Ovary (tissue), 10 donors: Measurements from ENCODE around the gene MCU. TPM values are rescaled to one million over a fixed set of nuclear protein-coding genes. Genes with fewer than 3 reads are reported as not detected.
"Not testable (repeated sequence)": the region's sequence is repeated elsewhere in the genome, so short reads cannot be mapped to it uniquely, and the experiment has no call there.

Experiments used
- DNase-seq, 5 donors: peaks; one replicate each; pipeline ENCODE4 v3.0.0-alpha.2; 2019 to 2020
- H3K27ac ChIP-seq, 2 donors: fragments of 200-600 bp; one replicate each; pipeline versions ENCODE4 v1.5.1 to v1.8.0; 2019 to 2022
- H3K27me3 ChIP-seq: fragments of 200-600 bp; one replicate; pipeline ENCODE4 v1.8.0; 2022
- H3K36me3 ChIP-seq: fragments of 200-600 bp; sonication (generic); one replicate; pipeline ENCODE4 v1.5.1; 2019
- H3K4me1 ChIP-seq: one replicate; pipeline ENCODE4 v1.8.1; 2013; ENCODE audit warnings: mild to moderate bottlenecking, moderate library complexity; ENCODE audit not compliant: insufficient read depth
- H3K4me3 ChIP-seq: fragments of 200-600 bp; sonication (generic); one replicate; pipeline ENCODE4 v1.5.1; 2017
- H3K9me3 ChIP-seq, 2 donors: fragments of 200-600 bp in 1 of 2; sonication (generic) in 1 of 2; one replicate each; pipeline versions ENCODE4 v1.5.1 to v1.8.1; 2013 to 2019; ENCODE audit warnings: mild to moderate bottlenecking in 1 of 2, moderate library complexity in 1 of 2
- EP300 ChIP-seq: sonication (generic); formaldehyde crosslinking; IDR thresholded peaks from one replicate; pipeline ENCODE4 v1.6.1; 2017; ENCODE audit warnings: antibody characterized with exemption
- POLR2A ChIP-seq: fragments of 450-650 bp; IDR thresholded peaks from one replicate; pipeline ENCODE4 v1.6.1; 2017; ENCODE audit warnings: antibody characterized with exemption, mild to moderate bottlenecking, moderate library complexity
- WGBS, 3 donors: extraction: QIAGEN DNeasy Blood & Tissue Kit in 1 of 3; methylation state at CpG; one replicate each; pipeline versions ENCODE4 v1.1.5 to v1.1.7; 2013 to 2017; 5-methylcytosine and 5-hydroxymethylcytosine counted together
- intact Hi-C, 4 donors: fragments of 100-400 bp; cut with DNase I; formaldehyde crosslinking; loops; one replicate each; pipeline versions ENCODE4 v1.11.0 to v1.15.1; 2022 to 2023
- long read RNA-seq, 3 donors: library from polyadenylated mRNA in 2 of 3; unstranded in 2 of 3; transcript quantifications; one replicate each; pipeline ENCODE4 v2.0.0 and lab custom pipeline, GENCODE V29; 2021 to 2026
- polyA plus RNA-seq, 2 donors: library from polyadenylated mRNA; stranded (reverse); fragments of 200-250 nt in 1 of 2; fragments of 350-450 nt in 1 of 2; fragmentation: Illumina TruSeq in 1 of 2; extraction: RNeasy Lipid Tissue Mini Kit (QIAGEN cat#74804) in 1 of 2; gene quantifications; one replicate each; pipeline ENCODE4 v1.2.3, GENCODE V29; 2013 to 2014
- total RNA-seq, 7 donors: library from RNA; depleted of rRNA in 2 of 7; stranded (reverse); fragments of >200 nt in 2 of 7; fragmentation: NEBNext Ultra II Directional in 3 of 7; extraction: Animal tissue kit (Norgen Biotek cat#: 25700) in 3 of 7; gene quantifications; one replicate each; pipeline versions ENCODE4 v1.1.0 to v1.2.4, GENCODE V29; 2016 to 2023
- TF ChIP-seq, protein P1 (sequence below), 3 donors: fragments of 450-650 bp in 2 of 3; fragments of 200-600 bp in 1 of 3; IDR thresholded peaks; one replicate each; pipeline versions ENCODE4 v1.5.1 to v1.8.0; 2016 to 2022; ENCODE audit warnings: antibody characterized with exemption in 3 of 3, mild to moderate bottlenecking in 1 of 3
- donor health status: DM: no; HTN: no; CAD: no; lungs with moderate emphysema.
- donor health status: DM: no; HTN: no; CAD: no.
- donor health status: Bipolar disorder and iron deficiency.
- donor health status: DM: yes; HTN: yes; CAD: no.
- donor health status: DM: no; HTN: no; CAD: no.
- donor health status: DM: yes; HTN: yes; CAD: no.

The MCU gene
- total RNA-seq (10 to 100 TPM; 10.9 to 17.8 (median 12.8) TPM), polyA plus RNA-seq (10 to 100 TPM; 10.3 to 27.1 TPM)
- long read RNA-seq, donor 1, transcript MCU-202 (8 exons, 2,949 nt), result major isoform, 12 of 21 reads
- long read RNA-seq, donor 1, partial matches to known transcripts, result 4 of 21 reads
- long read RNA-seq, donor 1, other reads (novel, unspliced or antisense), result 5 of 21 reads
- long read RNA-seq, donor 2, transcript MCU-202 (8 exons, 2,949 nt), result major isoform, 10 of 17 reads
- long read RNA-seq, donor 2, partial matches to known transcripts, result 7 of 17 reads
- long read RNA-seq, donor 2, other reads (novel, unspliced or antisense), result 0 of 17 reads
- long read RNA-seq, donor 3, transcript MCU-202 (8 exons, 2,949 nt), result major isoform, 13 of 21 reads
- long read RNA-seq, donor 3, partial matches to known transcripts, result 3 of 21 reads
- long read RNA-seq, donor 3, other reads (novel, unspliced or antisense), result 4 of 21 reads

DNA sequence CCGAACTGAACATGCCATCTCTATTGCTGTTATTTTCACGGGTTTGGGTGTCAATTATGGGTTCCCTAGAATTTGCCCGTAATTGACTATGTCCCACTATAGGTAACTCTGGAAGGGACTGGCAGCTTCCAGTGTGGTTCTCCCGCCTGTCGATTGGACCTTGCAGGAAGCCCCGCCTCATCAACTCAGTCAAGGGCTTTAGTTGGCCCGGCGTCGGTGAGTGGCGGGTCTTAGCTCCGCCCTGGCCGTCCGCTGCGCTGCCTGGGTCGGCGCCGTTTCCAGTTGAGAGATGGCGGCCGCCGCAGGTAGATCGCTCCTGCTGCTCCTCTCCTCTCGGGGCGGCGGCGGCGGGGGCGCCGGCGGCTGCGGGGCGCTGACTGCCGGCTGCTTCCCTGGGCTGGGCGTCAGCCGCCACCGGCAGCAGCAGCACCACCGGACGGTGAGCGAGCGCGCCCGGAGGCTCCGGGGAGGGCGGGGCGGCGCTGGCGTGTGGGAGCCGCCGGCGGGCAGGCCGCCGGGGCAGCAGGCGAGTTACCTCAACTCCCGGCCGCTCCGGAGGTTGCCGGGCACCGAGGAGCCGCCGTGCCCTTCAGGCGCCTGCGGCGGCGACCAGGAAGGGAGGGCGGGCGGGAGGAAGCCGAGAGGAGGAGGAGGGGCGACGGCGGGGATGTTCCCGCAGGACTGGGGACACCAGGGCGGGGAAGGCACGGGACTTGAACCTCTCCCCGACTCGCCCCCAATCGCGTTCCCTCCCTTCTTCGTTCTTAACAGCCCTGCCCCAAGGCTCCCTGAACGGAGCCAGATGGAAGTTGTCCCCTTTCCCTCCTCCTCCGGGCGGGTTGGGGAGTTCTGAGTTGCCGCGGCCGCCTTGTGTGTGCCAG, at the start of gene MCU:
Gene MCU, plus strand, starts transcription at position 281 of the 881 bp plus-strand sequence. Its CDS starts 9 bp downstream, at position 290.
- DNase-seq, result peak; percentile 94 to 97 (median 95)
- H3K27me3 ChIP-seq, result no peaks in the 10 kb centered on the region
- intact Hi-C loops, result loop anchor here in 3 of 4 donors (5.0 to 10.0 kb wide), 3 partner anchors 65 to 143 kb away; partner anchors contain the start of gene MICU1 (in 1 of the 3)
- 0 to 2% (median 0%) methylated on average over 46 to 82 of the region's 83 CpGs for WGBS, 3 donors
- H3K4me1 ChIP-seq, result peaks cover 2% of the 10 kb centered on the region
- H3K4me3 ChIP-seq, result peak within 1 kb of the TSS; percentile 84
- TF ChIP-seq EP300, result no peak
- TF ChIP-seq, protein P1, sequence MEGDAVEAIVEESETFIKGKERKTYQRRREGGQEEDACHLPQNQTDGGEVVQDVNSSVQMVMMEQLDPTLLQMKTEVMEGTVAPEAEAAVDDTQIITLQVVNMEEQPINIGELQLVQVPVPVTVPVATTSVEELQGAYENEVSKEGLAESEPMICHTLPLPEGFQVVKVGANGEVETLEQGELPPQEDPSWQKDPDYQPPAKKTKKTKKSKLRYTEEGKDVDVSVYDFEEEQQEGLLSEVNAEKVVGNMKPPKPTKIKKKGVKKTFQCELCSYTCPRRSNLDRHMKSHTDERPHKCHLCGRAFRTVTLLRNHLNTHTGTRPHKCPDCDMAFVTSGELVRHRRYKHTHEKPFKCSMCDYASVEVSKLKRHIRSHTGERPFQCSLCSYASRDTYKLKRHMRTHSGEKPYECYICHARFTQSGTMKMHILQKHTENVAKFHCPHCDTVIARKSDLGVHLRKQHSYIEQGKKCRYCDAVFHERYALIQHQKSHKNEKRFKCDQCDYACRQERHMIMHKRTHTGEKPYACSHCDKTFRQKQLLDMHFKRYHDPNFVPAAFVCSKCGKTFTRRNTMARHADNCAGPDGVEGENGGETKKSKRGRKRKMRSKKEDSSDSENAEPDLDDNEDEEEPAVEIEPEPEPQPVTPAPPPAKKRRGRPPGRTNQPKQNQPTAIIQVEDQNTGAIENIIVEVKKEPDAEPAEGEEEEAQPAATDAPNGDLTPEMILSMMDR (IDR thresholded peaks at IDR 0.05), result peak in 1 of 3 donors; percentile 10
- peak; percentile 64 for TF ChIP-seq POLR2A
- H3K36me3 ChIP-seq, result no peaks in the 10 kb centered on the region
- peak within 1 kb of the TSS; percentile 89 for H3K27ac ChIP-seq
- no peaks in the 10 kb centered on the region for H3K9me3 ChIP-seq

DNA sequence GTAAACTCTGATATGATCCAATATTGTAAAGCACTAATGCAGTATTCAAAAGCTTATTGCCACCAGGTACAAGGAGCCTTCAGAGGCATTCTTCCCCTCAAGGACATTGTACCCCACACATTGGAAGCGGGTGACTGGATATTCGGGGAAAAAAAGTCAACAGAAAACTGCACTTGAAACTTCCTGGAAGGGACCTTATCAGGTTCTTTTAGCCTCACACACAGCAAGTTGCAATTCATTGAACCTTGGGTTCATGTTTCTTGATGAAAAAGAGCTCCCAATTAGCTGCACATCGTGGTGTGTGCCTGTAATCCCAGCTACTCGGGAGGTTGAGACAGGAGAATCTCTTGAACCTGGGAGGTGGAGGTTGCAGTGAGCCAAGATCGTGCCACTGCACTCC, 49.6 kb upstream of the MCU start:
- no peaks in the 10 kb centered on the region for H3K36me3 ChIP-seq
- no peak for DNase-seq
- H3K4me3 ChIP-seq, result no peak overlapping the region
- TF ChIP-seq, protein P1 (IDR thresholded peaks at IDR 0.05), result no peak
- TF ChIP-seq POLR2A (no peak), EP300 (no peak)
- H3K27me3 ChIP-seq, result no peaks in the 10 kb centered on the region
- WGBS, 3 donors, result 84 to 89% (median 86%) methylated on average over 5 of the region's 5 CpGs
- no peaks in the 10 kb centered on the region for H3K4me1 ChIP-seq
- no peak overlapping the region for H3K27ac ChIP-seq
- intact Hi-C loops, result no loop called here
- no peaks in the 10 kb centered on the region for H3K9me3 ChIP-seq

- intact Hi-C loops, result no loop called here
- no peak for DNase-seq
- TF ChIP-seq EP300, result no peak
- TF ChIP-seq, protein P1 (IDR thresholded peaks at IDR 0.05), result no peak
- no peak for TF ChIP-seq POLR2A
Observed at GRCh38 chr10:72645263-72645858, 46.6 kb upstream of the MCU start.

GRCh38 chr10:72646971-72647370, 45.0 kb upstream of the MCU start:
- H3K27ac ChIP-seq, H3K4me3 ChIP-seq, DNase-seq, H3K36me3 ChIP-seq, intact Hi-C loops, H3K4me1 ChIP-seq, H3K27me3 ChIP-seq, H3K9me3 ChIP-seq: not testable (repeated sequence)
- 85 to 97% (median 93%) methylated on average over 3 of the region's 3 CpGs for WGBS, 3 donors

More at GRCh38 chr10:72645263-72645858, 46.6 kb upstream of the MCU start:
- Histone ChIP-seq H3K27me3 (no peaks in the 10 kb centered on the region), H3K27ac (no peak overlapping the region), H3K36me3 (no peaks in the 10 kb centered on the region), H3K4me1 (no peaks in the 10 kb centered on the region), H3K9me3 (no peaks in the 10 kb centered on the region), H3K4me3 (no peak overlapping the region)
- 73 to 82% (median 76%) methylated on average over 2 of the region's 2 CpGs for WGBS, 3 donors
